Keratinocyte (primary cell): ENCODE measurements around the gene ACTRT3. TPM values are rescaled to one million over a fixed set of nuclear protein-coding genes. Genes with fewer than 3 reads are reported as not detected.
A peak's percentile ranks its signal among the peaks of the same experiment; 100 is the strongest.

Experiments used
- DNase-seq: peaks from one replicate; pipeline ENCODE4 v3.0.0-alpha.2; 2011; ENCODE audit warnings: low read depth, missing footprints, low spot score
- FAIRE-seq: peaks from 2 replicates; lab custom pipeline; 2011; peaks lifted over from hg19 to GRCh38; lab: Jason Lieb, UNC
- H2AFZ ChIP-seq: 2 replicates; pipeline ENCODE4 v1.6.0; 2012; ENCODE audit warnings: low read length, control low read depth, inconsistent platforms; ENCODE audit not compliant: control insufficient read depth
- H3K27ac ChIP-seq: 2 replicates; pipeline ENCODE4 v1.5.1; 2011; ENCODE audit warnings: low read length; ENCODE audit not compliant: control insufficient read depth, insufficient read depth
- H3K27me3 ChIP-seq: 3 replicates; pipeline ENCODE4 v1.6.0; 2011; ENCODE audit warnings: low read length; ENCODE audit not compliant: control insufficient read depth, insufficient read depth; ENCODE audit errors: extremely low read depth
- H3K36me3 ChIP-seq, 2 experiments: 2 replicates in 1 of 2; 3 replicates in 1 of 2; pipeline ENCODE4 v1.5.1; 2011; ENCODE audit warnings: low read length in 2 of 2, mild to moderate bottlenecking in 1 of 2; ENCODE audit not compliant: control insufficient read depth in 2 of 2, insufficient read depth in 2 of 2; ENCODE audit errors: extremely low read depth in 1 of 2
- H3K4me1 ChIP-seq: 3 replicates; pipeline ENCODE4 v1.5.1; 2011; ENCODE audit warnings: low read length; ENCODE audit not compliant: control insufficient read depth, insufficient read depth; ENCODE audit errors: extremely low read depth
- H3K4me2 ChIP-seq: 3 replicates; pipeline ENCODE4 v1.6.0; 2011; ENCODE audit warnings: low read depth, low read length; ENCODE audit not compliant: control insufficient read depth, insufficient read depth; ENCODE audit errors: extremely low read depth
- H3K4me3 ChIP-seq, 3 experiments: fragments of 200-600 bp in 1 of 3; sonication (generic) in 1 of 3; 2 replicates in 2 of 3; 3 replicates in 1 of 3; pipeline ENCODE4 v1.5.1; 2011 to 2016; ENCODE audit warnings: low read length in 3 of 3, mild to moderate bottlenecking in 3 of 3, control low read depth in 2 of 3, inconsistent platforms in 1 of 3, low read depth in 1 of 3, mixed read lengths in 1 of 3, mixed run types in 1 of 3, moderate library complexity in 1 of 3; ENCODE audit not compliant: control insufficient read depth in 2 of 3, insufficient read depth in 2 of 3; ENCODE audit errors: extremely low read depth in 1 of 3
- H3K79me2 ChIP-seq: 2 replicates; pipeline ENCODE4 v1.6.0; 2012; ENCODE audit warnings: low read length; ENCODE audit not compliant: control insufficient read depth, insufficient read depth
- H3K9ac ChIP-seq: 3 replicates; pipeline ENCODE4 v1.6.0; 2011; ENCODE audit warnings: low read length; ENCODE audit not compliant: control insufficient read depth, insufficient read depth; ENCODE audit errors: extremely low read depth
- H3K9me1 ChIP-seq: 3 replicates; pipeline ENCODE4 v1.6.0; 2011; ENCODE audit warnings: low read length; ENCODE audit not compliant: control insufficient read depth, insufficient read depth; ENCODE audit errors: extremely low read depth
- H3K9me3 ChIP-seq: 2 replicates; pipeline ENCODE4 v1.5.1; 2012; ENCODE audit warnings: low read depth, low read length; ENCODE audit not compliant: control insufficient read depth
- H4K20me1 ChIP-seq: 3 replicates; pipeline ENCODE4 v1.6.0; 2011; ENCODE audit warnings: low read length; ENCODE audit not compliant: control insufficient read depth, insufficient read depth; ENCODE audit errors: extremely low read depth
- EZH2 ChIP-seq: IDR thresholded peaks from one replicate; pipeline ENCODE4 v1.6.1; 2012; ENCODE audit warnings: inconsistent platforms, mild to moderate bottlenecking, low read length, moderate library complexity
- dilution Hi-C: fragments of 300-500 bp; cut with MboI; formaldehyde crosslinking; loops from one replicate; pipeline ENCODE4 v1.7.0; 2020; ENCODE audit warnings: low sequenced_read_pairs; ENCODE audit not compliant: extremely low pct_ligation_motif_present
- polyA plus RNA-seq, 5 experiments: library from polyadenylated mRNA; depleted of rRNA in 3 of 5; stranded (reverse) in 3 of 5; stranded (forward) in 1 of 5; unstranded in 1 of 5; fragments of >200 nt; gene quantifications; 1 replicate in 1 of 5; 2 replicates in 3 of 5; 3 replicates in 1 of 5; pipeline versions ENCODE4 v1.2.1 to v1.2.3, GENCODE V29; 2011 to 2012; ENCODE audit warnings: missing spikeins in 2 of 5, low read depth in 1 of 5, low replicate concordance in 1 of 5
- TF ChIP-seq, protein P1 (sequence below), 3 experiments: IDR thresholded peaks in 1 of 3; conservative IDR thresholded peaks in 1 of 3; optimal IDR thresholded peaks in 1 of 3; 2 replicates in 2 of 3; 3 replicates in 1 of 3; pipeline versions ENCODE3 to v1.5.1; 2011; ENCODE audit warnings: low read length in 3 of 3, mild to moderate bottlenecking in 3 of 3, moderate library complexity in 2 of 3, control low read depth in 1 of 3, inconsistent platforms in 1 of 3; ENCODE audit not compliant: insufficient read depth in 2 of 3; ENCODE audit errors: extremely low read depth in 1 of 3

Gene ACTRT3
- polyA plus RNA-seq, 1 donor (not counting 4 experiments of a cell fraction or from before 2014, with no cell fraction given): 2.9 TPM

DNA sequence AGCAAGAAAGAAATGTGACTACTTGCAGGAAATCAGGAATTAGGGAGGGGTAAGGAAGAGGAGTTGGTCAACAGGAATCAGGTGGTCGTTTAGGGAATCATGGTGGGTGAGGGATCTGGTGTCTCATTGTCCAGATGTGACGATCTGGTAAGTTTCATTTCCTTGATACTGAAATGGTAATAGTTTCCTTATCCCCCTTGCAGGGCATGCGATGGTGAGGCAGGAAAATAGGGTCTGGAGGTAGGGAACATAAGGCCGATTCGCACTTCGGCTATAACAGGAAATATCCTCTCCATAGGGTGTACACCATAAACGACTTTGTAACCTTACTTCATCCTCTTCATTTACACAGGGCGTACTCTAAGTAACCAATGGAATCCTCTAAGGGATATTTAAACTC, 43.9 kb upstream of the ACTRT3 start:
- H3K4me1 ChIP-seq: peaks cover 7% of the 10 kb centered on the region
- H3K9ac ChIP-seq: no peak overlapping the region
- H3K79me2 ChIP-seq: no peaks in the 10 kb centered on the region
- peak overlapping the region; percentile 29 for H2AFZ ChIP-seq
- H3K9me3 ChIP-seq: peaks cover 3% of the 10 kb centered on the region
- no peak overlapping the region for H3K4me3 ChIP-seq
- peaks cover 5% of the 10 kb centered on the region for H3K27me3 ChIP-seq
- no peak for TF ChIP-seq EZH2
- TF ChIP-seq, protein P1, sequence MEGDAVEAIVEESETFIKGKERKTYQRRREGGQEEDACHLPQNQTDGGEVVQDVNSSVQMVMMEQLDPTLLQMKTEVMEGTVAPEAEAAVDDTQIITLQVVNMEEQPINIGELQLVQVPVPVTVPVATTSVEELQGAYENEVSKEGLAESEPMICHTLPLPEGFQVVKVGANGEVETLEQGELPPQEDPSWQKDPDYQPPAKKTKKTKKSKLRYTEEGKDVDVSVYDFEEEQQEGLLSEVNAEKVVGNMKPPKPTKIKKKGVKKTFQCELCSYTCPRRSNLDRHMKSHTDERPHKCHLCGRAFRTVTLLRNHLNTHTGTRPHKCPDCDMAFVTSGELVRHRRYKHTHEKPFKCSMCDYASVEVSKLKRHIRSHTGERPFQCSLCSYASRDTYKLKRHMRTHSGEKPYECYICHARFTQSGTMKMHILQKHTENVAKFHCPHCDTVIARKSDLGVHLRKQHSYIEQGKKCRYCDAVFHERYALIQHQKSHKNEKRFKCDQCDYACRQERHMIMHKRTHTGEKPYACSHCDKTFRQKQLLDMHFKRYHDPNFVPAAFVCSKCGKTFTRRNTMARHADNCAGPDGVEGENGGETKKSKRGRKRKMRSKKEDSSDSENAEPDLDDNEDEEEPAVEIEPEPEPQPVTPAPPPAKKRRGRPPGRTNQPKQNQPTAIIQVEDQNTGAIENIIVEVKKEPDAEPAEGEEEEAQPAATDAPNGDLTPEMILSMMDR (optimal IDR thresholded peaks at IDR 0.05 in 1 of 3, IDR thresholded peaks at IDR 0.05 in 1 of 3, conservative IDR thresholded peaks at IDR 0.05 in 1 of 3; ENCODE audit: extremely low read depth in 1 of 3, insufficient read depth in 2 of 3, low read length in 3 of 3): no peak
- dilution Hi-C loops: no loop called here
- H3K27ac ChIP-seq: no peak overlapping the region
- H3K36me3 ChIP-seq: no peaks in the 10 kb centered on the region
- peak overlapping the region; percentile 72 for H3K4me2 ChIP-seq
- DNase-seq (no peak), FAIRE-seq (peak; percentile 13)
- no peaks in the 10 kb centered on the region for H3K9me1 ChIP-seq
- H4K20me1 ChIP-seq: no peaks in the 10 kb centered on the region

DNA sequence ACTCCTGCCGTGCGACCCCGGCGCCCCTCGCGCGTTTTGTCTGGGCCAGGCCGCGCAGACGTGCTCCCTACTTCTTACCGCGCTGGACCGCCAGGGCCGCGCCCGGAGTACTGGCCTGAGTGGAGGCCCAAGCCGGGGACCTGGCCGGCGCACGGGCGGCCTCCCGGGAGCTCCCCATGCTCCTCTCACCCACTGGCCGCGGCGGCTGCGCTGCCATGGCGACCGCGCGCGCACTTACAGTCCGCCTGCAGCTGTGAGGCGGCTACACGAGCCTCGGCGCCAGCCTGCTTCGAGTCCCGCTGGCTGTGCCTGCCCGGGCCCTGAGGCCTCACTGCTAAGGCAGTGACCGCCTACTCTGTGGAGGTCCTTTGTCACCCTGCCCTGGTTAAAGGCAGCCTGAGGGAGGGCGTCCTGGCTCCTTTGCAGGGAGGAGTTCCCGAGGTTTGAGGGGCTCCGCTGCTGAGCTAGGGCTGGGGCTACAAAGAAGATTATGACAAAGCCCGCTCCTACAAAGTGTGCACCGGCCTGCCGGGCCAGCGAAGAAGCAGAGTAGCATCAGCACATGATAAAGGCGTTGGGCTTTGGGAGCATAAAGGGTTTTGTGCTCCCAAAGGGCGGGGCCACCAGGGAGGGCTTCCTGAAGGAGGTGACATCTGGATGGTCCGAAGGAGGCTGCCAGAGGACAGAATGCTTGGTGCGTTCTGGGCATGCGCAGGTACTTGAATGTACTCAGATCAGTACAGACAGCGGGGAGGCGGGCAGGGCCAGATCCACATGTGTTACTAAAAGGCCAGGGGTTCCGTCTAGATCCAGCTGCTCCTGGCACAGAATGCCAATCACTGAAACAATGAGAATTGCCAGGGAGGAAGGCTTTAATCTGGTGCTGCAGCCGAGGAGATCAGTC, 43.2 kb upstream of the ACTRT3 start, which contains the start of the genes LRRC34 and LRRIQ4:
Gene LRRC34 (minus strand): TSS at position 573 of the 904 bp plus-strand sequence. CDS start 356 bp downstream, at position 217.
Gene LRRIQ4 (plus strand): TSS at position 539 of the 904 bp plus-strand sequence. CDS start 9,052 bp downstream, outside the sequence.
- H3K9me1 ChIP-seq: no peaks in the 10 kb centered on the region
- FAIRE-seq (peak; percentile 44), DNase-seq (peak; percentile 15)
- TF ChIP-seq, protein P1 (optimal IDR thresholded peaks at IDR 0.05 in 1 of 3, IDR thresholded peaks at IDR 0.05 in 1 of 3, conservative IDR thresholded peaks at IDR 0.05 in 1 of 3; ENCODE audit: extremely low read depth in 1 of 3, insufficient read depth in 2 of 3, low read length in 3 of 3): no peak
- no peak for TF ChIP-seq EZH2
- no peak within 1 kb of the TSS for H3K27ac ChIP-seq
- dilution Hi-C loops: no loop called here
- no peaks in the 10 kb centered on the region for H4K20me1 ChIP-seq
- no peaks in the 10 kb centered on the region for H3K36me3 ChIP-seq
- peaks cover 7% of the 10 kb centered on the region for H3K4me1 ChIP-seq
- no peaks in the 10 kb centered on the region for H3K79me2 ChIP-seq
- peaks cover 3% of the 10 kb centered on the region for H3K9me3 ChIP-seq
- peak within 1 kb of the TSS; percentile 72 for H3K4me2 ChIP-seq
- H3K27me3 ChIP-seq: no peaks in the 10 kb centered on the region
- peak within 1 kb of the TSS; percentile 31 to 64 (median 42) for H3K4me3 ChIP-seq
- peak within 1 kb of the TSS; percentile 91 for H2AFZ ChIP-seq
- peak within 1 kb of the TSS; percentile 61 for H3K9ac ChIP-seq
